HCT116 (cell line): Measurements from ENCODE around the gene MTMR1. TPM values are rescaled to one million over a fixed set of nuclear protein-coding genes. Genes with fewer than 3 reads are reported as not detected.

Experiments
- ATAC-seq: fragments of 200-7000 bp; cut with Tn5 transposase; 2 replicates; pipeline ENCODE4 v1.9.1; 2020; ENCODE audit warnings: mild to moderate bottlenecking, moderate library complexity
- BruUV-seq: library from RNA; stranded (reverse); fragments of 400-500 nt; replicated peaks from 2 replicates; lab custom pipeline; 2021; lab: Mats Ljungman, UMichigan
- CTCF ChIA-PET: fragments of 300-600 bp; sonication (Branson Sonifier 250); formaldehyde crosslinking; loops from one replicate; lab custom pipeline; 2021; ENCODE audit warnings: antibody characterized with exemption; lab: Charles Lee
- POLR2A ChIA-PET: fragments of 300-600, 350-600 bp; sonication (Branson Sonifier 250); formaldehyde crosslinking; loops from one replicate; lab custom pipeline; 2021; ENCODE audit warnings: antibody characterized with exemption; lab: Charles Lee
- RAD21 ChIA-PET, 2 experiments: fragments of 300-600 bp; sonication (Branson Sonifier 250); formaldehyde crosslinking; loops; one replicate each; lab custom pipeline; 2023; ENCODE audit warnings: low total read pairs in 2 of 2; ENCODE audit not compliant: uncharacterized antibody in 2 of 2, unreplicated experiment in 2 of 2, low non-redundant PET in 1 of 2; lab: Charles Lee
- DNase-seq: peaks from one replicate; pipeline ENCODE4 v3.0.0-alpha.2; 2010; ENCODE audit warnings: low read depth, low spot score
- H2AFZ ChIP-seq: fragments of 200-600 bp; shearing (Covaris generic), sonication (generic); 2 replicates; pipeline ENCODE4 v1.6.1; 2017; ENCODE audit warnings: low read depth, mixed run types, mixed read lengths, antibody characterized with exemption, low read length; ENCODE audit not compliant: poor library complexity, severe bottlenecking
- H3K27ac ChIP-seq: 2 replicates; pipeline ENCODE4 v1.5.1; 2012; ENCODE audit warnings: low read depth, low read length
- H3K27me3 ChIP-seq: fragments of 200-600 bp; sonication (generic); 2 replicates; pipeline ENCODE4 v1.6.1; 2016; ENCODE audit warnings: mixed run types, low read length, mixed read lengths; ENCODE audit not compliant: insufficient read depth
- H3K36me3 ChIP-seq, 2 experiments: fragments of 200-500 bp in 1 of 2; fragments of 200-600 bp in 1 of 2; sonication (Bioruptor generic) in 1 of 2; sonication (generic) in 1 of 2; 2 replicates each; pipeline versions ENCODE4 v1.5.1 to v1.6.1; 2014 to 2016; ENCODE audit warnings: low read length in 2 of 2, inconsistent platforms in 1 of 2, mixed read lengths in 1 of 2, mixed run types in 1 of 2; ENCODE audit not compliant: insufficient read depth in 2 of 2, control insufficient read depth in 1 of 2
- H3K4me1 ChIP-seq, 2 experiments: fragments of 200-600 bp in 1 of 2; sonication (generic) in 1 of 2; 2 replicates each; pipeline versions ENCODE4 v1.5.1 to v1.6.1; 2012 to 2017; ENCODE audit warnings: low read length in 2 of 2, inconsistent platforms in 1 of 2, mild to moderate bottlenecking in 1 of 2, mixed read lengths in 1 of 2, mixed run types in 1 of 2, moderate library complexity in 1 of 2; ENCODE audit not compliant: insufficient read depth in 2 of 2, control insufficient read depth in 1 of 2
- H3K4me2 ChIP-seq: fragments of 200-600 bp; sonication (generic); 2 replicates; pipeline ENCODE4 v1.6.1; 2017; ENCODE audit warnings: mixed run types, low read length, mixed read lengths
- H3K4me3 ChIP-seq, 2 experiments: fragments of 200-600 bp in 1 of 2; sonication (generic) in 1 of 2; replicated peaks in 1 of 2; 2 replicates each; pipeline ENCODE4 v1.5.1; 2011 to 2016; ENCODE audit warnings: low read length in 2 of 2, control low read depth in 1 of 2, low read depth in 1 of 2, mild to moderate bottlenecking in 1 of 2, mixed read lengths in 1 of 2, mixed run types in 1 of 2
- H3K79me2 ChIP-seq: fragments of 200-600 bp; sonication (generic); 2 replicates; pipeline ENCODE4 v1.6.1; 2017; ENCODE audit warnings: mild to moderate bottlenecking, mixed run types, low read length, moderate library complexity, mixed read lengths; ENCODE audit not compliant: insufficient read depth
- H3K9ac ChIP-seq: fragments of 200-600 bp; sonication (generic); 2 replicates; pipeline ENCODE4 v1.6.1; 2016; ENCODE audit warnings: low read length, mixed read lengths
- H3K9me2 ChIP-seq: fragments of 200-600 bp; sonication (generic), shearing (Covaris generic); 2 replicates; pipeline ENCODE4 v1.6.1; 2017; ENCODE audit warnings: mixed run types, mild to moderate bottlenecking, moderate library complexity; ENCODE audit not compliant: insufficient read depth
- H3K9me3 ChIP-seq, 2 experiments: fragments of 200-500 bp in 1 of 2; fragments of 200-600 bp in 1 of 2; sonication (Bioruptor generic) in 1 of 2; sonication (generic) in 1 of 2; 2 replicates each; pipeline ENCODE4 v1.6.1; 2014 to 2017; ENCODE audit warnings: low read length in 2 of 2, mixed read lengths in 2 of 2, inconsistent platforms in 1 of 2, low read depth in 1 of 2, mild to moderate bottlenecking in 1 of 2, mixed run types in 1 of 2, moderate library complexity in 1 of 2; ENCODE audit not compliant: control insufficient read depth in 1 of 2, insufficient read depth in 1 of 2
- H4K20me1 ChIP-seq: fragments of 200-600 bp; sonication (generic), shearing (Covaris generic); 2 replicates; pipeline ENCODE4 v1.6.1; 2017; ENCODE audit warnings: mixed run types, mild to moderate bottlenecking, moderate library complexity; ENCODE audit not compliant: insufficient read depth
- ATF3 ChIP-seq: IDR thresholded peaks from 2 replicates; pipeline ENCODE4 v1.6.1; 2012
- CBX3 ChIP-seq: IDR thresholded peaks from 2 replicates; pipeline ENCODE4 v1.6.1; 2012; ENCODE audit warnings: low read depth
- CEBPB ChIP-seq: IDR thresholded peaks from 2 replicates; pipeline ENCODE4 v1.6.1; 2012; ENCODE audit warnings: low read depth
- EZH2phosphoT487 ChIP-seq: fragments of 200-600 bp; IDR thresholded peaks from 2 replicates; pipeline ENCODE4 v1.6.1; 2018; ENCODE audit warnings: antibody characterized with exemption, borderline replicate concordance
- JUND ChIP-seq: IDR thresholded peaks from 2 replicates; pipeline ENCODE4 v1.6.1; 2012
- POLR2A ChIP-seq: IDR thresholded peaks from 2 replicates; pipeline ENCODE4 v1.7.0; 2011; ENCODE audit warnings: borderline replicate concordance; ENCODE audit not compliant: insufficient read depth, insufficient read length; ENCODE audit errors: extremely low read depth
- POLR2AphosphoS5 ChIP-seq: IDR thresholded peaks from 2 replicates; pipeline ENCODE4 v1.6.1; 2011; ENCODE audit warnings: mild to moderate bottlenecking, low read depth, low read length, moderate library complexity
- RAD21 ChIP-seq: IDR thresholded peaks from 2 replicates; pipeline ENCODE4 v1.6.1; 2012; ENCODE audit warnings: low read depth, mild to moderate bottlenecking
- SP1 ChIP-seq: IDR thresholded peaks from 2 replicates; pipeline ENCODE4 v1.6.1; 2012; ENCODE audit warnings: low read depth
- SRF ChIP-seq: IDR thresholded peaks from 2 replicates; pipeline ENCODE4 v1.6.1; 2012; ENCODE audit warnings: low read depth
- ZNF274 ChIP-seq: fragments of 200-500 bp; sonication (Bioruptor generic); IDR thresholded peaks from 2 replicates; pipeline ENCODE4 v1.6.1; 2014; ENCODE audit warnings: mild to moderate bottlenecking, low read depth, low read length, inconsistent platforms
- intact Hi-C: fragments of 100-400 bp; cut with micrococcal nuclease; formaldehyde crosslinking; loops from 2 replicates; pipeline ENCODE4 v1.10.0; 2022
- total RNA-seq: library from RNA; stranded (reverse); gene quantifications from one replicate; pipeline ENCODE4 v1.2.1, GENCODE V29; 2021; ENCODE audit not compliant: unreplicated experiment
- TF ChIP-seq, protein P1 (sequence below): IDR thresholded peaks from 2 replicates; pipeline ENCODE4 v1.6.1; 2012; ENCODE audit warnings: low read depth

The MTMR1 gene
- total RNA-seq, 1 experiment from 2014 or later: 20.0 TPM

- TF ChIP-seq POLR2A: no peak
- no peak for TF ChIP-seq ATF3
- TF ChIP-seq RAD21: no peak
- TF ChIP-seq, all 23 proteins: peak for 0
Observed at GRCh38 chrX:150770623-150771022, 77.4 kb downstream of the MTMR1 start (continued).

DNA sequence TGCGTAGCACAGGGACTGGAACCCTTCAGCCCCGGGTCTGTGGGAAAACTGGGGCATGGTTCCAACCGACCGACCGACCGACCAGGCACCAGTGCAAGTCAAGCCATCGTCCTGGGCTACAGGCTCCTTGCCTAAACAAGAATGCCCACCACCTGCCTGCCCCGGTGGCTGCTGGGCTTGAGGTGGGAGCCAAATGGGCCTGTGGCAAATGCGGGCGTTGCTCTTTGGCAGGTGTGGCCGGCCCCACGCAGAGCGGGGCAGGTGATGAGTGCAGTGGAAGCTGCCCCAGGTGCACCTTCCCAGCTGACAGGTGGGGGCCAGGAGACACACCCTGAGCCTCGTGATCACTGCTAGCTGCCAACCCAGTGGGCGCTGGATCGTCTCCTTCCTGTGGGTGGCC, 77.9 kb downstream of the MTMR1 start:
- H3K79me2 ChIP-seq: no peaks in the 10 kb centered on the region
- no peaks in the 10 kb centered on the region for H3K9me2 ChIP-seq
- ChIA-PET POLR2A (no interaction called here), CTCF (interaction anchor here (3.7 kb wide), 1 partner anchor 311 kb away, joined by 72 read pairs; no protein-coding TSS in a partner anchor), RAD21 (no interaction called here)
- H3K4me2 ChIP-seq: no peak overlapping the region
- DNase-seq (no peak), ATAC-seq (no peak)
- no peak overlapping the region for H3K27ac ChIP-seq
- no peaks in the 10 kb centered on the region for H3K9me3 ChIP-seq
- no peaks in the 10 kb centered on the region for H4K20me1 ChIP-seq
- no peak overlapping the region for H3K9ac ChIP-seq
- TF ChIP-seq EZH2phosphoT487: no peak
- BruUV-seq: no TSS peak
- no peaks in the 10 kb centered on the region for H3K27me3 ChIP-seq
- no peak overlapping the region for H3K4me3 ChIP-seq
- H3K4me1 ChIP-seq: no peaks in the 10 kb centered on the region
- intact Hi-C loops: loop anchor here (5.0 kb wide), 2 partner anchors 381 to 911 kb away; no protein-coding TSS in a partner anchor
- no peak overlapping the region for H2AFZ ChIP-seq
- H3K36me3 ChIP-seq: no peaks in the 10 kb centered on the region

- Histone ChIP-seq H3K79me2 (no peaks in the 10 kb centered on the region), H3K4me3 (no peak overlapping the region), H4K20me1 (no peaks in the 10 kb centered on the region), H2AFZ (no peak overlapping the region), H3K27ac (no peak overlapping the region), H3K4me2 (no peak overlapping the region), H3K9ac (no peak overlapping the region), H3K27me3 (no peaks in the 10 kb centered on the region), H3K9me3 (no peaks in the 10 kb centered on the region), H3K4me1 (no peaks in the 10 kb centered on the region), H3K9me2 (no peaks in the 10 kb centered on the region), H3K36me3 (no peaks in the 10 kb centered on the region; a peak in 1 of 4 replicates)
- ChIA-PET POLR2A (no interaction called here), RAD21 (interaction anchor here (0.7 to 1.3 kb wide), 5 partner anchors 309 to 588 kb away, joined by 3 to 16 read pairs (median 3); no protein-coding TSS in a partner anchor), CTCF (interaction anchor here (0.6 to 3.7 kb wide), 8 partner anchors 10 to 405 kb away, joined by 3 to 72 read pairs (median 4); no protein-coding TSS in a partner anchor)
- ATAC-seq (peak; percentile 98), DNase-seq (peak; percentile 13)
- BruUV-seq: no TSS peak
- intact Hi-C loops: loop anchor here (1.0 to 5.0 kb wide), 4 partner anchors 232 to 910 kb away; no protein-coding TSS in a partner anchor
- TF ChIP-seq, protein P1, sequence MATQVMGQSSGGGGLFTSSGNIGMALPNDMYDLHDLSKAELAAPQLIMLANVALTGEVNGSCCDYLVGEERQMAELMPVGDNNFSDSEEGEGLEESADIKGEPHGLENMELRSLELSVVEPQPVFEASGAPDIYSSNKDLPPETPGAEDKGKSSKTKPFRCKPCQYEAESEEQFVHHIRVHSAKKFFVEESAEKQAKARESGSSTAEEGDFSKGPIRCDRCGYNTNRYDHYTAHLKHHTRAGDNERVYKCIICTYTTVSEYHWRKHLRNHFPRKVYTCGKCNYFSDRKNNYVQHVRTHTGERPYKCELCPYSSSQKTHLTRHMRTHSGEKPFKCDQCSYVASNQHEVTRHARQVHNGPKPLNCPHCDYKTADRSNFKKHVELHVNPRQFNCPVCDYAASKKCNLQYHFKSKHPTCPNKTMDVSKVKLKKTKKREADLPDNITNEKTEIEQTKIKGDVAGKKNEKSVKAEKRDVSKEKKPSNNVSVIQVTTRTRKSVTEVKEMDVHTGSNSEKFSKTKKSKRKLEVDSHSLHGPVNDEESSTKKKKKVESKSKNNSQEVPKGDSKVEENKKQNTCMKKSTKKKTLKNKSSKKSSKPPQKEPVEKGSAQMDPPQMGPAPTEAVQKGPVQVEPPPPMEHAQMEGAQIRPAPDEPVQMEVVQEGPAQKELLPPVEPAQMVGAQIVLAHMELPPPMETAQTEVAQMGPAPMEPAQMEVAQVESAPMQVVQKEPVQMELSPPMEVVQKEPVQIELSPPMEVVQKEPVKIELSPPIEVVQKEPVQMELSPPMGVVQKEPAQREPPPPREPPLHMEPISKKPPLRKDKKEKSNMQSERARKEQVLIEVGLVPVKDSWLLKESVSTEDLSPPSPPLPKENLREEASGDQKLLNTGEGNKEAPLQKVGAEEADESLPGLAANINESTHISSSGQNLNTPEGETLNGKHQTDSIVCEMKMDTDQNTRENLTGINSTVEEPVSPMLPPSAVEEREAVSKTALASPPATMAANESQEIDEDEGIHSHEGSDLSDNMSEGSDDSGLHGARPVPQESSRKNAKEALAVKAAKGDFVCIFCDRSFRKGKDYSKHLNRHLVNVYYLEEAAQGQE: no peak
- TF ChIP-seq POLR2AphosphoS5 (no peak), JUND (no peak), EZH2phosphoT487 (no peak), RAD21 (peak; percentile 91), ATF3 (no peak), CBX3 (no peak), SP1 (no peak), SRF (no peak), ZNF274 (no peak), CEBPB (no peak)
Observed at GRCh38 chrX:150772150-150772970, 79.2 kb downstream of the MTMR1 start.
